Left lobe of liver (tissue), 2 donors: ENCODE measurements around the gene GNG8. TPM values are rescaled to one million over a fixed set of nuclear protein-coding genes. Genes with fewer than 3 reads are reported as not detected.

Experiments
- ATAC-seq: fragments of 200-7000 bp; cut with Tn5 transposase; one replicate; pipeline ENCODE4 v1.9.1; 2020; ENCODE audit warnings: mild to moderate bottlenecking, moderate library complexity
- DNase-seq: peaks from one replicate; pipeline ENCODE4 v3.0.0-alpha.2; 2020; ENCODE audit warnings: low spot score
- total RNA-seq: library from RNA; stranded (reverse); gene quantifications from one replicate; pipeline ENCODE4 v1.2.1, GENCODE V29; 2021
- donor health status: DM: no; HTN: no; CAD: no; lungs with moderate emphysema.
- donor health status: DM: no; HTN: yes; CAD: no.

The GNG8 gene
- total RNA-seq, 1 donor from 2014 or later: not detected

- no peak for DNase-seq
These were observed 14.5 kb downstream of the GNG8 start for GRCh38 chr19:46621191-46622117.

GRCh38 chr19:46620716-46621115 lies 15.3 kb downstream of the GNG8 start:
- ATAC-seq (no peak), DNase-seq (no peak)

More at GRCh38 chr19:46621191-46622117, 14.5 kb downstream of the GNG8 start:
- peak; percentile 34 for ATAC-seq

DNA sequence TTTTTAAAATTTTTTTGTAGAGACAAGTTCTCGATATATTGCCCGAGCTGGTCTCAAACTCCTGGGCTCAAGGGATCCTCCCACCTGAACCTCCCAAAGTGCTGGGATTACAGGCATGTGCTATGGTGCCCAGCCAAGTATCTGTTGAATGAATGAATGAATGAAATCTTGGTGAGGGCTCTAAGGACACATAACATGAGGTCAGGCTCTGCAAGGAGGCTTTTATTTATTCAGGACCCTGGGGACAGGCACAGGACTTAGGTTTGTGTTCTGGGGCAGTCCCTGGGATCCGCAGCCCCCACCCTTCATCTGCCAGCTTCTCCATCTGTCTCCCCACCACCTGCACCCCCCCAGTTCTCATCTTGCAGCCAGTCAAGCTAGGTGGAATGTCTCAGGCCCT lies 15.7 kb downstream of the GNG8 start:
- no peak for ATAC-seq

GRCh38 chr19:46618670-46619231 lies 17.3 kb downstream of the GNG8 start:
- DNase-seq (no peak), ATAC-seq (no peak)

More for the DNA sequence above, 15.7 kb downstream of the GNG8 start:
- no peak for DNase-seq

- no peak for DNase-seq
- no peak for ATAC-seq
These were observed 18.4 kb downstream of the GNG8 start for GRCh38 chr19:46617601-46618000.

GRCh38 chr19:46616631-46617322 lies 19.2 kb downstream of the GNG8 start:
- DNase-seq (peak; percentile 70), ATAC-seq (peak; percentile 84)

DNA sequence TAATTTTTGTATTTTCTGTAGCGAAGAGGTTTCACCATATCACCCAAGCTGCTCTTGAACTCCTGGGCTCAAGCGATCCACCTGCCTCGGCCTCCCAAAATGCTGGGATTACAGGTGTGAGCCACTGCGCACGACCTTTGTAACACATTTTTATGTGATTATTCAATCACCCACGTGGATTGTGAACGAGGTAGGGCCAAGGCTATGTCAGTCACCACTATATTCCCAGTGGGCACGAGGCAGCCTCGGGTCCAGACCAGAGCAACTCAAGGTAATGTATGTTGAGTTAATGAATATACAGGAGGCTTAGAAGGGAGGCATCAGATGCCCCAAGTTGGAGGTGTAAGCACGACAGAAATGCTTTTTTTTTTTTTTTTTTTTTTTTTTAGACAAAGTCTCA lies 20.0 kb downstream of the GNG8 start:
- DNase-seq (no peak), ATAC-seq (no peak)

GRCh38 chr19:46614114-46614722 lies 21.8 kb downstream of the GNG8 start:
- DNase-seq: peak; percentile 77
- peak; percentile 88 for ATAC-seq

DNA sequence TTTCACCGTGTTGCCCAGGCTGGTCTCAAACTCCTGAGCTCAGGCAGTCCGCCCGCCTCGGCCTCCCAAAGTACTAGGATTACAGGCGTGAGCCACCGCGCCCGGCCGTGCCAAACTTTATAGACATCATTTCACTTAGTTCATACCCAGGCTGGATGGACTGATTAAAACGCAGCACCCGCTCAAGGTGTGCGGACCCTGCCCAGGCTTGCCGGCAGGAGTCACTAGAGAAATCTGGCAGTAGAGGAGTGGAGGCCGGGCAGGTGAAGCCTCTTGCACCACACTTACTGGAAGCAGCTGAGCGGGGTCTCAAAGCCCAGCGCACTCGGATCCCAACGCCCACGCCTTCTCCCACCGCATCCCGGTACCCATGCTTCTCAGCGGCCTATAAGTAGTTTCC lies 22.5 kb downstream of the GNG8 start:
- ATAC-seq (no peak), DNase-seq (no peak)

GRCh38 chr19:46611776-46612175 lies 24.2 kb downstream of the GNG8 start:
- ATAC-seq: no peak
- DNase-seq: no peak

- no peak for ATAC-seq
These were observed 24.9 kb downstream of the GNG8 start for GRCh38 chr19:46610851-46611770.

DNA sequence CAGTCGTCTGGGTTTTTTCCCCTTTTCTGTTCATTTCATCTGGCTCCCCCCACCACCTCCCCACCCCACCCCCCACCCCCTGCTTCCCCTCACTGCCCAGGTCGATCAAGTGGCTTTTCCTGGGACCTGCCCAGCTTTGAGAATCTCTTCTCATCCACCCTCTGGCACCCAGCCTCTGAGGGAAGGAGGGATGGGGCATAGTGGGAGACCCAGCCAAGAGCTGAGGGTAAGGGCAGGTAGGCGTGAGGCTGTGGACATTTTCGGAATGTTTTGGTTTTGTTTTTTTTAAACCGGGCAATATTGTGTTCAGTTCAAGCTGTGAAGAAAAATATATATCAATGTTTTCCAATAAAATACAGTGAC lies 25.6 kb downstream of the GNG8 start:
- ATAC-seq: no peak
- no peak for DNase-seq

More at GRCh38 chr19:46610851-46611770, 24.9 kb downstream of the GNG8 start:
- DNase-seq: no peak

DNA sequence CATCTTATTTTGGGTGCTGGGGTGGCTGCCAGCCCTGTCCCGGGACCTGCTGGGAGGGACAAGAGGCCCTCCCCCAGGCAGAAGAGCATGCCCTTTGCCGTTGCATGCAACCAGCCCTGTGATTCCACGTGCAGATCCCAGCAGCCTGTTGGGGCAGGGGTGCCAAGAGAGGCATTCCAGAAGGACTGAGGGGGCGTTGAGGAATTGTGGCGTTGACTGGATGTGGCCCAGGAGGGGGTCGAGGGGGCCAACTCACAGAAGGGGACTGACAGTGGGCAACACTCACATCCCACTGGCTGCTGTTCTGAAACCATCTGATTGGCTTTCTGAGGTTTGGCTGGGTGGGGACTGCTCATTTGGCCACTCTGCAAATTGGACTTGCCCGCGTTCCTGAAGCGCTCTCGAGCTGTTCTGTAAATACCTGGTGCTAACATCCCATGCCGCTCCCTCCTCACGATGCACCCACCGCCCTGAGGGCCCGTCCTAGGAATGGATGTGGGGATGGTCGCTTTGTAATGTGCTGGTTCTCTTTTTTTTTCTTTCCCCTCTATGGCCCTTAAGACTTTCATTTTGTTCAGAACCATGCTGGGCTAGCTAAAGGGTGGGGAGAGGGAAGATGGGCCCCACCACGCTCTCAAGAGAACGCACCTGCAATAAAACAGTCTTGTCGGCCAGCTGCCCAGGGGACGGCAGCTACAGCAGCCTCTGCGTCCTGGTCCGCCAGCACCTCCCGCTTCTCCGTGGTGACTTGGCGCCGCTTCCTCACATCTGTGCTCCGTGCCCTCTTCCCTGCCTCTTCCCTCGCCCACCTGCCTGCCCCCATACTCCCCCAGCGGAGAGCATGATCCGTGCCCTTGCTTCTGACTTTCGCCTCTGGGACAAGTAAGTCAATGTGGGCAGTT lies 26.2 kb downstream of the GNG8 start:
- DNase-seq (no peak), ATAC-seq (no peak)

GRCh38 chr19:46608581-46609345 lies 27.2 kb downstream of the GNG8 start:
- DNase-seq (peak; percentile 37), ATAC-seq (no peak)

- peak; percentile 42 for DNase-seq
- no peak for ATAC-seq
These were observed 27.8 kb downstream of the GNG8 start for GRCh38 chr19:46608178-46608577.

DNA sequence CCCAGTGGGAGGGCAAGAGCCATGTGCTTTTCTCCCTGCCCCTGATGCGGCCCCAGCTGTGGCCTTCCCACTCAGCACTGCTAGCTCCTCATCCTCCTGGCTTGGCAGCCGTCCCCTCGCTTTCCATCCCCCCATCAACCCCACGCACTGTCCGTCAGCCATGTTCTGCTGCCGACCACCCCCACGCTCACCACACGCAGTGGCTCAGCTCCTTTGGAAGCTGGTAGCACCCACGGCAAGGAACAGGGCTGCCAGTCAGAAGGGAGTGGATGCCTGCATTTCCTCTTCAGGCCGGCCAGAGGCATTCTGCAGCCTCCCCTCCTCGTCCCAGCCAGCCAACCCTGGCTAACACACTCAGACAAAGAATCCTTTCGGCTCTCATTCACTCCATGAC lies 28.6 kb downstream of the GNG8 start:
- no peak for DNase-seq
- no peak for ATAC-seq

- peak; percentile 42 for DNase-seq
- ATAC-seq: no peak
These were observed 29.1 kb downstream of the GNG8 start for GRCh38 chr19:46606681-46607447.

DNA sequence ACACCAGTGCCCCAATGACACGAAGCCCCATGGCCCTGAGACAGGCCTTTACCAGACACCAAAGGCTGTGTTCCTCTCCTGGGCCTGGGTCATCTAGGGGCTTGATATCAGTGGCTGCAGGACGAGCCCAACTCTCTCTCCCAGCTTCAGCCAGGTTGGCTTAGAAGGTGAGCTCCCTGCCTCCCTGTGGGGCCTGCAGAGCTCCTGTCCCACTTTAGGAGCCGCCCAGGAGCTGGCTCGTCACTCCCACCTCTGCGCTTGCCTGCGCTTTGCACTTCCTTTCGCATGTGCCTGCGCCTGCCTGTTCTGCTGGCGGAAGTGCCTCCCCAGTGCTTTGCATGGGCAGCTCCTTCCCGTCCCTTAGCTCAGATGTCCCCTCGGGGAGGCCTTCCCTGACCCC lies 30.0 kb downstream of the GNG8 start:
- no peak for ATAC-seq
- DNase-seq: no peak
